Stimulated activated CD4-positive, alpha-beta T cell treated with anti-CD3 and anti-CD28 coated beads, TNF-alpha, amount 100 ng/mL, for 4 hours (primary cell): ENCODE data around the gene TCF7L1.

Source experiments
- DNase-seq, 3 experiments: peaks; one replicate each; pipeline ENCODE4 v3.0.0-alpha.2; 2020; ENCODE audit warnings: low read depth in 3 of 3

TCF7L1 gene

DNA sequence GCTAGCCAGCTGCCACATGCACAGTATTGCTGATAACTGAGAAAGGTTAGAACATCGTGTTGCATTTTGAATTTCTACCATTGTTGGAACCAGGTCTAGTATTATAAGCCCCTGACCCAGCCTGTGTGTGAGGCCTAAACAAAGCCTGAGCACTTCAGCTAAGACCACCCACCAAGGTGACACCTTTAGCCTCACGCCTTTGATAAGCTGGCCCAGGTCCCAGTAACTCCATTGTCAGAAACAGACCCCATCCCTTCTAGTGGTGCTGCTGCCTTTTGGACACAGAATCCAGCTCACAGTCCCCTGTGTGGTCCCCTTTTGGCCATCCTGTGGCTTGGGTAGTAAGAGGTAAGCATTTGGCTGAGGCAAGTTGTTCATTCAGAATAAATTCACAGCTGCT is 223.0 kb downstream of the TCF7L1 start:
- DNase-seq, result no peak

DNA sequence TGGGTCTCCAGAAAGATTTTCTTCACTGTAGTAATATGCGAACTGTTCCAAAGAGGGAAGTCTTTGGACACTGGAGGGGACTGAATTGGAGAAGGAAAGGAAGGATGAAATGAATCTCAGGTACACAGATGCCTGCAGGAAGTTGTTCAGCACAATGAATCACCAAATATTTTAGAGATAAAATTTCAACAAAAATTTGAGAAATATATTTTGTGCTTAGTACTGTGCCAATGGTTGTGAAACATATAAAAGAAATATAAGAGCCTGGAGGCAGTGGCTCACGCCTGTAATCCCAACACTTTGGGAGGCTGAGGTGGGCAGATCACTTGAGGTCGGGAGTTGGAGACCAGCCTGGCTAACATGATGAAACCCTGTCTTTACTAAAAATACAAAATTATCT is 224.5 kb downstream of the TCF7L1 start:
- no peak for DNase-seq
